Testis (tissue), 2 donors: ENCODE data around the gene GPC6.

Experiments
- CTCF ChIP-seq, 3 experiments: fragments of 450-650 bp in 2 of 3; fragments of 200-600 bp in 1 of 3; sonication (generic) in 1 of 3; IDR thresholded peaks; one replicate each; pipeline ENCODE4 v1.5.1; 2016 to 2019; ENCODE audit warnings: antibody characterized with exemption in 3 of 3, mild to moderate bottlenecking in 2 of 3, moderate library complexity in 1 of 3
- POLR2A ChIP-seq: fragments of 450-650 bp; IDR thresholded peaks from one replicate; pipeline ENCODE4 v1.6.1; 2017; ENCODE audit warnings: antibody characterized with exemption, mild to moderate bottlenecking, moderate library complexity

- TF ChIP-seq CTCF (IDR thresholded peaks at IDR 0.05) (no peak), POLR2A (no peak)
Measured at GRCh38 chr13:93708308-93709075, 481.9 kb downstream of the GPC6 start.
